Renal cortex interstitium (tissue), 15 donors: Measurements from ENCODE around the gene SLC36A3. TPM values are rescaled to one million over a fixed set of nuclear protein-coding genes. Genes with fewer than 3 reads are reported as not detected.

Experiments used
- DNase-seq, 11 donors: peaks; one replicate each; pipeline ENCODE4 v3.0.0-alpha.2; 2013; ENCODE audit warnings: low read depth in 9 of 11, low spot score in 4 of 11; ENCODE audit errors: extremely low read depth in 1 of 11
- long read RNA-seq, 16 experiments: transcript quantifications; one replicate each; lab custom pipeline, GENCODE V29; 2026
- polyA plus RNA-seq, 3 donors: library from polyadenylated mRNA; unstranded; fragments of 120-200 nt; gene quantifications; one replicate each; pipeline ENCODE4 v1.2.1, GENCODE V29; 2013; ENCODE audit not compliant: insufficient read length in 3 of 3

SLC36A3 gene
- polyA plus RNA-seq: not detected
- long read RNA-seq, donor 1: 0 reads
- long read RNA-seq, donor 2: 0 reads
- long read RNA-seq, donor 3: 0 reads
- long read RNA-seq, donor 4: 0 reads
- long read RNA-seq, donor 5: 0 reads
- long read RNA-seq, donor 6: 0 reads
- long read RNA-seq, donor 7: 0 reads
- long read RNA-seq, donor 8: 0 reads
- long read RNA-seq, donor 9: 0 reads
- long read RNA-seq, donor 10: 0 reads
- long read RNA-seq, donor 11: 0 reads
- long read RNA-seq, donor 12: 0 reads
- long read RNA-seq, donor 13: 0 reads
- long read RNA-seq, donor 14: 0 reads
- long read RNA-seq, donor 15: 0 reads
- long read RNA-seq, donor 16: 0 reads

GRCh38 chr5:151303666-151304065 is at the start of gene SLC36A3:
Gene SLC36A3 (minus strand): TSS chr5:151303766. CDS start chr5:151303354, 412 bp downstream.
- no peak for DNase-seq

GRCh38 chr5:151351671-151352070 is 48.1 kb upstream of the SLC36A3 start:
- no peak for DNase-seq

- DNase-seq: no peak
Measured at GRCh38 chr5:151348789-151349188, 45.2 kb upstream of the SLC36A3 start.

GRCh38 chr5:151347369-151347768 is 43.8 kb upstream of the SLC36A3 start, which contains the start of gene SLC36A2:
Gene SLC36A2 (minus strand): TSS chr5:151347559. CDS start chr5:151347460, 99 bp downstream.
- no peak for DNase-seq

- no peak for DNase-seq
Measured at GRCh38 chr5:151345808-151346478, 42.4 kb upstream of the SLC36A3 start.

GRCh38 chr5:151345187-151345807 is 41.7 kb upstream of the SLC36A3 start:
- DNase-seq: no peak

- DNase-seq: no peak
Measured at GRCh38 chr5:151344088-151344487, 40.5 kb upstream of the SLC36A3 start.

- DNase-seq: no peak
Measured at GRCh38 chr5:151340004-151340403, 36.4 kb upstream of the SLC36A3 start.

- DNase-seq: no peak
Measured at GRCh38 chr5:151338734-151339133, 35.2 kb upstream of the SLC36A3 start.

GRCh38 chr5:151332857-151333256 is 29.3 kb upstream of the SLC36A3 start:
- DNase-seq: no peak

- DNase-seq: no peak
Measured at GRCh38 chr5:151328734-151329133, 25.2 kb upstream of the SLC36A3 start.

- DNase-seq: no peak
Measured at GRCh38 chr5:151327585-151327984, 24.0 kb upstream of the SLC36A3 start.

- DNase-seq: no peak
Measured at GRCh38 chr5:151326266-151326665, 22.7 kb upstream of the SLC36A3 start.

- no peak for DNase-seq
Measured at GRCh38 chr5:151320481-151320880, 16.9 kb upstream of the SLC36A3 start.

GRCh38 chr5:151318850-151319732 is 15.5 kb upstream of the SLC36A3 start:
- peak in 3 of 11 donors; percentile 7 to 24 (median 20) for DNase-seq

- DNase-seq: no peak
Measured at GRCh38 chr5:151317871-151318270, 14.3 kb upstream of the SLC36A3 start.

- peak in 10 of 11 donors; percentile 29 to 64 (median 44) for DNase-seq
Measured at GRCh38 chr5:151315998-151316597, 12.5 kb upstream of the SLC36A3 start.

- DNase-seq: no peak
Measured at GRCh38 chr5:151313357-151313756, 9.8 kb upstream of the SLC36A3 start.
